Measurements from ENCODE around the gene TMEM125.

- no peak for TF ChIP-seq POLR2A (IDR thresholded peaks at IDR 0.05; ENCODE audit: low read length)
- no peak for TF ChIP-seq GATA1 (IDR thresholded peaks at IDR 0.05; ENCODE audit: low read depth, low read length)
Measured at GRCh38 chr1:43309405-43310025, 39.7 kb downstream of the TMEM125 start.
